HepG2 (cell line): ENCODE measurements around the gene RBM34. TPM values are rescaled to one million over a fixed set of nuclear protein-coding genes. Genes with fewer than 3 reads are reported as not detected.

Experiments
- KLF15 ChIP-seq: sonication (generic); formaldehyde crosslinking; IDR thresholded peaks from 2 replicates; pipeline ENCODE4 v1.8.1; 2023; ENCODE audit warnings: borderline replicate concordance, mild to moderate bottlenecking, inconsistent platforms, missing genetic modification reagents, mixed read lengths
- SP140L ChIP-seq: sonication (generic); formaldehyde crosslinking; IDR thresholded peaks from 2 replicates; pipeline ENCODE4 v1.4.0; 2020; ENCODE audit warnings: missing genetic modification reagents, borderline replicate concordance
- WIZ ChIP-seq: sonication (generic); formaldehyde crosslinking; IDR thresholded peaks from 2 replicates; pipeline ENCODE4 v1.5.1; 2020; ENCODE audit warnings: mild to moderate bottlenecking, missing genetic modification reagents
- ZKSCAN8 ChIP-seq: IDR thresholded peaks from 2 replicates; pipeline ENCODE4 v1.6.1; 2016; ENCODE audit warnings: borderline replicate concordance, missing genetic modification reagents, missing compliant biosample characterization
- ZNF546 ChIP-seq: sonication (generic); formaldehyde crosslinking; conservative IDR thresholded peaks from 2 replicates; pipeline ENCODE4 v1.8.1; 2023; ENCODE audit warnings: mild to moderate bottlenecking, missing genetic modification reagents
- ZNF572 ChIP-seq: sonication (generic); formaldehyde crosslinking; IDR thresholded peaks from 2 replicates; pipeline ENCODE4 v1.5.1; 2020; ENCODE audit warnings: mild to moderate bottlenecking, missing genetic modification reagents
- ZSCAN12 ChIP-seq: sonication (generic); formaldehyde crosslinking; IDR thresholded peaks from 2 replicates; pipeline ENCODE4 v1.9.0; 2021; ENCODE audit warnings: mild to moderate bottlenecking, missing genetic modification reagents
- polyA plus RNA-seq, 8 experiments: library from polyadenylated mRNA; depleted of rRNA in 3 of 8; stranded (reverse) in 7 of 8; unstranded in 1 of 8; fragments of >200 nt; fragmentation: Illumina TruSeq in 4 of 8; extraction: Trizol in 4 of 8; gene quantifications; 2 replicates each; pipeline versions ENCODE4 v1.2.1 to v1.2.3, GENCODE V29; 2011 to 2016; ENCODE audit warnings: low read depth in 4 of 8, missing spikeins in 1 of 8, mixed read lengths in 1 of 8; ENCODE audit not compliant: insufficient read depth in 1 of 8
- total RNA-seq, 5 experiments: library from RNA; depleted of rRNA; stranded (reverse); fragments of >200 nt; fragmentation: Illumina TruSeq; extraction: Trizol; gene quantifications; 2 replicates each; pipeline ENCODE4 v1.2.3, GENCODE V29; 2016; ENCODE audit warnings: low read depth in 1 of 5
- TF ChIP-seq, protein P1 (sequence below): sonication (generic); formaldehyde crosslinking; IDR thresholded peaks from 2 replicates; pipeline ENCODE4 v1.8.1; 2022; ENCODE audit warnings: low read depth, mild to moderate bottlenecking, missing genetic modification reagents
- TF ChIP-seq, protein P2 (sequence below): sonication (generic); formaldehyde crosslinking; IDR thresholded peaks from 2 replicates; pipeline ENCODE4 v1.4.0; 2020; ENCODE audit warnings: mild to moderate bottlenecking, missing genetic modification reagents
- TF ChIP-seq, protein P3 (sequence below): sonication (generic); formaldehyde crosslinking; IDR thresholded peaks from 2 replicates; pipeline ENCODE4 v1.8.0; 2022; ENCODE audit warnings: mild to moderate bottlenecking, missing genetic modification reagents, moderate library complexity
- TF ChIP-seq, protein P4 (sequence below): sonication (generic); IDR thresholded peaks from 2 replicates; pipeline ENCODE4 v1.6.1; 2016; ENCODE audit warnings: low read depth, borderline replicate concordance
- TF ChIP-seq, protein P5 (sequence below): sonication (generic); formaldehyde crosslinking; IDR thresholded peaks from 2 replicates; pipeline ENCODE4 v1.5.0; 2020; ENCODE audit warnings: mild to moderate bottlenecking, missing genetic modification reagents

RBM34 gene
- total and polyA plus RNA-seq, 2 of the 13 experiments (the other 11 are each of a cell fraction or from before 2014, with no cell fraction given), result 34.7 to 73.0 TPM

DNA sequence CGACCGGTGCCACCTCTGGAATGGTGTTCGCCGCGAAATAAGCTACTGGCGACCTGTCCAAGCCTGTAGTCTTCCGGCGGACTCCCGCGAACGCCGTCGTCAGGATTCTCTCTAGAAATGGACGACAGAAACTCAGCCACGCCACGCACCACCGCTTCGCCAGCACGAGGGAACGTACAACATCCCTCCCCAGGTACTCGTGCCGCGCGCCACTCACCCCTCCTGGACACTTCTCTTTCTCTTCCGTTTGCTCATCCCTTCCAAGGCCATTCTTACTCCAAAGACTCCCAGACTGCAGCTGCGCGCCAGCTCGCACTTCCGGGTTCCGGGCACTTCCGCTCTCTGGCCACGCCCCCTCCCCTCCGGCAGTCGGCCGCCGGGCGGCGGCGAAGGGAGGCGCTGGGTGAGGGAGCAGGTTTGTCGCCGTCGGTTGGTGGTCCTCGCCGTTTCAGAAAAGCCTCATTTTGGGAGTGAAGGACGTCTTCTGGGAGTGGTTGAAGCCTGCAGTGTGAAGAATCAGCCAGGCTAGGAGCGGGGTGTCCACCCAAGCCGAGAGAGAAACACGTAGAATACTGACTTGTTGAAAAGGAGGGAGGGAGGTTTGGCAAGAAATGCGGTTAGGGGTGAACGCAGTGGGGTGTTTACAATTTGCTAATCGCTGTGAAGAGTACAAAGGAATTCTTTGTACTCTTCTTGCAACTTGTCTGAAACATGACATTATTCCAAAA is at the start of gene RBM34 (continued):
- peak; percentile 83; the same call in 1 of the 2 replicates for TF ChIP-seq SP140L (CRISPR knock-in tag)
- TF ChIP-seq, protein P1, sequence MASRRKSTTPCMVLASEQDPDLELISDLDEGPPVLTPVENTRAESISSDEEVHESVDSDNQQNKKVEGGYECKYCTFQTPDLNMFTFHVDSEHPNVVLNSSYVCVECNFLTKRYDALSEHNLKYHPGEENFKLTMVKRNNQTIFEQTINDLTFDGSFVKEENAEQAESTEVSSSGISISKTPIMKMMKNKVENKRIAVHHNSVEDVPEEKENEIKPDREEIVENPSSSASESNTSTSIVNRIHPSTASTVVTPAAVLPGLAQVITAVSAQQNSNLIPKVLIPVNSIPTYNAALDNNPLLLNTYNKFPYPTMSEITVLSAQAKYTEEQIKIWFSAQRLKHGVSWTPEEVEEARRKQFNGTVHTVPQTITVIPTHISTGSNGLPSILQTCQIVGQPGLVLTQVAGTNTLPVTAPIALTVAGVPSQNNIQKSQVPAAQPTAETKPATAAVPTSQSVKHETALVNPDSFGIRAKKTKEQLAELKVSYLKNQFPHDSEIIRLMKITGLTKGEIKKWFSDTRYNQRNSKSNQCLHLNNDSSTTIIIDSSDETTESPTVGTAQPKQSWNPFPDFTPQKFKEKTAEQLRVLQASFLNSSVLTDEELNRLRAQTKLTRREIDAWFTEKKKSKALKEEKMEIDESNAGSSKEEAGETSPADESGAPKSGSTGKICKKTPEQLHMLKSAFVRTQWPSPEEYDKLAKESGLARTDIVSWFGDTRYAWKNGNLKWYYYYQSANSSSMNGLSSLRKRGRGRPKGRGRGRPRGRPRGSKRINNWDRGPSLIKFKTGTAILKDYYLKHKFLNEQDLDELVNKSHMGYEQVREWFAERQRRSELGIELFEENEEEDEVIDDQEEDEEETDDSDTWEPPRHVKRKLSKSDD (CRISPR knock-in tag), result peak; percentile 67; the same call in 1 of the 2 replicates
- 0 out of 2 replicates have a peak, but pooled peaks have one; percentile 41 for TF ChIP-seq ZKSCAN8 (CRISPR knock-in tag)
- TF ChIP-seq, protein P2, sequence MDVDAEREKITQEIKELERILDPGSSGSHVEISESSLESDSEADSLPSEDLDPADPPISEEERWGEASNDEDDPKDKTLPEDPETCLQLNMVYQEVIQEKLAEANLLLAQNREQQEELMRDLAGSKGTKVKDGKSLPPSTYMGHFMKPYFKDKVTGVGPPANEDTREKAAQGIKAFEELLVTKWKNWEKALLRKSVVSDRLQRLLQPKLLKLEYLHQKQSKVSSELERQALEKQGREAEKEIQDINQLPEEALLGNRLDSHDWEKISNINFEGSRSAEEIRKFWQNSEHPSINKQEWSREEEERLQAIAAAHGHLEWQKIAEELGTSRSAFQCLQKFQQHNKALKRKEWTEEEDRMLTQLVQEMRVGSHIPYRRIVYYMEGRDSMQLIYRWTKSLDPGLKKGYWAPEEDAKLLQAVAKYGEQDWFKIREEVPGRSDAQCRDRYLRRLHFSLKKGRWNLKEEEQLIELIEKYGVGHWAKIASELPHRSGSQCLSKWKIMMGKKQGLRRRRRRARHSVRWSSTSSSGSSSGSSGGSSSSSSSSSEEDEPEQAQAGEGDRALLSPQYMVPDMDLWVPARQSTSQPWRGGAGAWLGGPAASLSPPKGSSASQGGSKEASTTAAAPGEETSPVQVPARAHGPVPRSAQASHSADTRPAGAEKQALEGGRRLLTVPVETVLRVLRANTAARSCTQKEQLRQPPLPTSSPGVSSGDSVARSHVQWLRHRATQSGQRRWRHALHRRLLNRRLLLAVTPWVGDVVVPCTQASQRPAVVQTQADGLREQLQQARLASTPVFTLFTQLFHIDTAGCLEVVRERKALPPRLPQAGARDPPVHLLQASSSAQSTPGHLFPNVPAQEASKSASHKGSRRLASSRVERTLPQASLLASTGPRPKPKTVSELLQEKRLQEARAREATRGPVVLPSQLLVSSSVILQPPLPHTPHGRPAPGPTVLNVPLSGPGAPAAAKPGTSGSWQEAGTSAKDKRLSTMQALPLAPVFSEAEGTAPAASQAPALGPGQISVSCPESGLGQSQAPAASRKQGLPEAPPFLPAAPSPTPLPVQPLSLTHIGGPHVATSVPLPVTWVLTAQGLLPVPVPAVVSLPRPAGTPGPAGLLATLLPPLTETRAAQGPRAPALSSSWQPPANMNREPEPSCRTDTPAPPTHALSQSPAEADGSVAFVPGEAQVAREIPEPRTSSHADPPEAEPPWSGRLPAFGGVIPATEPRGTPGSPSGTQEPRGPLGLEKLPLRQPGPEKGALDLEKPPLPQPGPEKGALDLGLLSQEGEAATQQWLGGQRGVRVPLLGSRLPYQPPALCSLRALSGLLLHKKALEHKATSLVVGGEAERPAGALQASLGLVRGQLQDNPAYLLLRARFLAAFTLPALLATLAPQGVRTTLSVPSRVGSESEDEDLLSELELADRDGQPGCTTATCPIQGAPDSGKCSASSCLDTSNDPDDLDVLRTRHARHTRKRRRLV (CRISPR knock-in tag), result peak; percentile 41; the same call in 1 of the 2 replicates
- TF ChIP-seq KLF15, result peak; percentile 90
- TF ChIP-seq, protein P3, sequence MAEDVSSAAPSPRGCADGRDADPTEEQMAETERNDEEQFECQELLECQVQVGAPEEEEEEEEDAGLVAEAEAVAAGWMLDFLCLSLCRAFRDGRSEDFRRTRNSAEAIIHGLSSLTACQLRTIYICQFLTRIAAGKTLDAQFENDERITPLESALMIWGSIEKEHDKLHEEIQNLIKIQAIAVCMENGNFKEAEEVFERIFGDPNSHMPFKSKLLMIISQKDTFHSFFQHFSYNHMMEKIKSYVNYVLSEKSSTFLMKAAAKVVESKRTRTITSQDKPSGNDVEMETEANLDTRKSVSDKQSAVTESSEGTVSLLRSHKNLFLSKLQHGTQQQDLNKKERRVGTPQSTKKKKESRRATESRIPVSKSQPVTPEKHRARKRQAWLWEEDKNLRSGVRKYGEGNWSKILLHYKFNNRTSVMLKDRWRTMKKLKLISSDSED (CRISPR knock-in tag), result no peak
- peak; percentile 90; the same call in 1 of the 2 replicates for TF ChIP-seq ZSCAN12 (CRISPR knock-in tag)
- TF ChIP-seq ZNF546, result 0 out of 2 replicates have a peak, but pooled peaks have one; percentile 68
- TF ChIP-seq, protein P4, sequence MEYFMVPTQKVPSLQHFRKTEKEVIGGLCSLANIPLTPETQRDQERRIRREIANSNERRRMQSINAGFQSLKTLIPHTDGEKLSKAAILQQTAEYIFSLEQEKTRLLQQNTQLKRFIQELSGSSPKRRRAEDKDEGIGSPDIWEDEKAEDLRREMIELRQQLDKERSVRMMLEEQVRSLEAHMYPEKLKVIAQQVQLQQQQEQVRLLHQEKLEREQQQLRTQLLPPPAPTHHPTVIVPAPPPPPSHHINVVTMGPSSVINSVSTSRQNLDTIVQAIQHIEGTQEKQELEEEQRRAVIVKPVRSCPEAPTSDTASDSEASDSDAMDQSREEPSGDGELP, result peak; percentile 46; the same call in 1 of the 2 replicates
- 0 out of 2 replicates have a peak, but pooled peaks have one; percentile 81 for TF ChIP-seq ZNF572
- TF ChIP-seq, protein P5, sequence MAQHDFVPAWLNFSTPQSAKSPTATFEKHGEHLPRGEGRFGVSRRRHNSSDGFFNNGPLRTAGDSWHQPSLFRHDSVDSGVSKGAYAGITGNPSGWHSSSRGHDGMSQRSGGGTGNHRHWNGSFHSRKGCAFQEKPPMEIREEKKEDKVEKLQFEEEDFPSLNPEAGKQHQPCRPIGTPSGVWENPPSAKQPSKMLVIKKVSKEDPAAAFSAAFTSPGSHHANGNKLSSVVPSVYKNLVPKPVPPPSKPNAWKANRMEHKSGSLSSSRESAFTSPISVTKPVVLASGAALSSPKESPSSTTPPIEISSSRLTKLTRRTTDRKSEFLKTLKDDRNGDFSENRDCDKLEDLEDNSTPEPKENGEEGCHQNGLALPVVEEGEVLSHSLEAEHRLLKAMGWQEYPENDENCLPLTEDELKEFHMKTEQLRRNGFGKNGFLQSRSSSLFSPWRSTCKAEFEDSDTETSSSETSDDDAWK, result no peak
- TF ChIP-seq WIZ, result no peak
